CD4-positive, alpha-beta T cell treated with Interleukin-4 for 1 hour (primary cell): ENCODE results near the gene SWT1.
"Not testable (repeated sequence)": the region's sequence is repeated elsewhere in the genome, so short reads cannot be mapped to it uniquely, and the experiment has no call there.

Experiments
- DNase-seq, 2 donors: peaks; one replicate each; pipeline ENCODE4 v3.0.0-alpha.2; 2020 to 2022

SWT1 gene

DNA sequence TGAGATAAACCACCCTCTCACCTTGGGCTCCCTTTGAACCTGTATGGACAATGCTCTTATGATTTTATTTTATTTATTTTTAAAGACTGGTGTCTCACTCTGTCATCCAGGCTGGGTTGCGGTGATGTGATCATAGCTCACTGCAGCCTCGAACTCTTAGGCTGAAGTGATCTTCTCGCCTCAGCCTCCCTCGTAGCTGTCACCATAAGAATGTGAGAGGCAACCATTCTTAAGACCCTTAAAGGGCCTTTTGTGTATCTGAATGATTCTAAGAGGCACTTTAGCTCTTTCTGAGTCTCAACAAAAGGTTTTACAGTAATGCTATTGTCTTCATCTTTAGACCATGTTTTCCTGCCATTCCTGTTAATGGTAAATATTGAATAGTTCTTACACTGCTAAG, 93.1 kb downstream of the SWT1 start:
- DNase-seq: no peak

DNA sequence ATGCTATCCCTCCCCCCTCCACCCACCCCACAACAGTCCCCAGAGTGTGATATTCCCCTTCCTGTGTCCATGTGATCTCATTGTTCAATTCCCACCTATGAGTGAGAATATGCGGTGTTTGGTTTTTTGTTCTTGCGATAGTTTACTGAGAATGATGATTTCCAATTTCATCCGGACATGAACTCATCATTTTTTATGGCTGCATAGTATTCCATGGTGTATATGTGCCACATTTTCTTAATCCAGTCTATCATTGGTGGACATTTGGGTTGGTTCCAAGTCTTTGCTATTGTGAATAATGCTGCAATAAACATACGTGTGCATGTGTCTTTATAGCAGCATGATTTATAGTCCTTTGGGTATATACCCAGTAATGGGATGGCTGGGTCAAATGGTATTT, 95.0 kb downstream of the SWT1 start:
- DNase-seq: not testable (repeated sequence)

DNA sequence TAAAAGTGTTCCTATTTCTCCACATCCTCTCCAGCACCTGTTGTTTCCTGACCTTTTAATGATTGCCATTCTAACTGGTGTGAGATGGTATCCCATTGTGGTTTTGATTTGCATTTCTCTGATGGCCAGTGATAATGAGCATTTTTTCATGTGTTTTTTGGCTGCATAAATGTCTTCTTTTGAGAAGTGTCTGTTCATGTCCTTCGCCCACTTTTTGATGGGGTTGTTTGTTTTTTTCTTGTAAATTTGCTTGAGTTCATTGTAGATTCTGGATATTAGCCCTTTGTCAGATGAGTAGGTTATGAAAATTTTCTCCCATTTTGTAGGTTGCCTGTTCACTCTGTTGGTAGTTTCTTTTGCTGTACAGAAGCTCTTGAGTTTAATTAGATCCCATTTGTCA, 95.4 kb downstream of the SWT1 start:
- not testable (repeated sequence) for DNase-seq

DNA sequence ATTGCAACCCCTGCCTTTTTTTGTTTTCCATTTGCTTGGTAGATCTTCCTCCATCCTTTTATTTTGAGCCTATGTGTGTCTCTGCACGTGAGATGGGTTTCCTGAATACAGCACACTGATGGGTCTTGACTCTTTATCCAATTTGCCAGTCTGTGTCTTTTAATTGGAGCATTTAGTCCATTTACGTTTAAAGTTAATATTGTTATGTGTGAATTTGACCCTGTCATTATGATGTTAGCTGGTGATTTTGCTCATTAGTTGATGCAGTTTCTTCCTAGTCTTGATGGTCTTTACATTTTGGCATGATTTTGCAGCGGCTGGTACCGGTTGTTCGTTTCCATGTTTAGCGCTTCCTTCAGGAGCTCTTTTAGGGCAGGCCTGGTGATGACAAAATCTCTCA, 98.6 kb downstream of the SWT1 start:
- DNase-seq: not testable (repeated sequence)

DNA sequence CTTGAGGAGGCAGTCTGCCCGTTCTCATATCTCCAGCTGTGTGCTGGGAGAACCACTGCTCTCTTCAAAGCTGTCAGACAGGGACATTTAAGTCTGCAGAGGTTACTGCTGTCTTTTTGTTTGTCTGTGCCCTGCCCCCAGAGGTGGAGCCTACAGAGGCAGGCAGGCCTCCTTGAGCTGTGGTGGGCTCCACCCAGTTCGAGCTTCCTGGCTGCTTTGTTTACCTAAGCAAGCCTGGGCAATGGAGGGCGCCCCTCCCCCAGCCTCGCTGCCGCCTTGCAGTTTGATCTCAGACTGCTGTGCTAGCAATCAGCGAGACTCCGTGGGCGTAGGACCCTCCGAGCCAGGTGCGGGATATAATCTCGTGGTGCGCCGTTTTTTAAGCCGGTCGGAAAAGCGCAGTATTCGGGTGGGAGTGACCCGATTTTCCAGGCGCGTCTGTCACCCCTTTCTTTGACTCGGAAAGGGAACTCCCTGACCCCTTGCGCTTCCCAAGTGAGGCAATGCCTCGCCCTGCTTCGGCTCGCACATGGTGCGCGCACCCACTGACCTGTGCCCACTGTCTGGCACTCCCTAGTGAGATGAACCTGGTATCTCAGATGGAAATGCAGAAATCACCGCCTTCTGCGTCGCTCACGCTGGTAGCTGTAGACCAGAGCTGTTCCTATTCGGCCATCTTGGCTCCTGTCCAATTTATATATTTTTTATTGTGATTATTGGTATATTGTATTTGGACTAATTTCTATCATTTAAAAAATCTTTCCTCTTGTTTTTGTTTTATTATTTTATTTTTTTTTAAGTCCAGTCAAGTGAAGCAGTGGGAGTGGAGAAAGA, 100.4 kb downstream of the SWT1 start:
- not testable (repeated sequence) for DNase-seq

DNA sequence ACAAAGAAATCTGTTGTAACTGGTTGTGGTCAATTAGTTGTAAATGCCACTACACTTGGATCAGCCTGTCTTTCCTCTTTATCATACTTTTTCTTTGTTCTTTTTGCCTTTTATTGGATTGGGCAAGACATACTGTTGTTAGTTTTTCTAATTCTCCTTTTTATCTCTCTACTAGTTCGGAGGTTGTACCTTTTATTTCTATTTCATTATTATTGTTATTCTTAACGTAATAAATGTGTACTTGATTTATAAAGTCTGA, 100.9 kb downstream of the SWT1 start:
- DNase-seq: no peak

DNA sequence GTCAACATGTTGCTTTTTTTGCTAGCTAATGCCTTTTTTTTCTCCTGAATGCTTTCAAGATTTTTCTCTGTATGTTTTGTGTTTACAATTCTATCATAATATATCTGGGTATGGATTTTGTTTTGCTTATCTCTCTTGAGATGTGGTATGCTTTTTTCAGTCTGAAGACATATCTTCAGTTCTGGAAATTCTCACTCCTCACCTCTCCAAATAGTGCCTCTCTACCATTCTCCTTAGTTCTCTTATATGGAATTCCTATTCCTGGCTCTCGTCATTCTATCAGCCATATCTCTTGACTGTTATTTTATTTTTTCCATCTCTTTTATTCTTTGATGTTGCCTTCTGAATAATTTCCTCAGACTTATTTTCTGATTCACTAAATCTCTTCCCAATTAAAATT, 101.7 kb downstream of the SWT1 start:
- DNase-seq: no peak

DNA sequence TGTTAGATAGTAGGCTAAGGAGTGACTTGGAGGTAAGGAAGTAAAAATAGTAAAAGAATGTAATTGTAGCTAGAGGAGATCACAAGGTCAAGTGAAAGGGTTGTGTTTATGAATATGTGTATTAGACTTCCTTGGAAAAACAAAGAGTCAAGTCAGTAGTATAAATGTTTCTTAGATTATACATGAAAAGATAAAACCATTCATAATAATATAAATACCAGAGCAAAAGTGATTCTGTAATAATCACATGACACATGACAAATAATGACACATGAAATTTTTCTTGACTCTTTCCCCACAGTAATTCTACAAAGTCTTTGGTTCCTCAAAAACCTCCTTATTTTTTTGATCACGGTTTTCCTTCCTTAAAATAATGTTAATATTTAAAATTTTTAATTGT, 103.6 kb downstream of the SWT1 start:
- no peak for DNase-seq

DNA sequence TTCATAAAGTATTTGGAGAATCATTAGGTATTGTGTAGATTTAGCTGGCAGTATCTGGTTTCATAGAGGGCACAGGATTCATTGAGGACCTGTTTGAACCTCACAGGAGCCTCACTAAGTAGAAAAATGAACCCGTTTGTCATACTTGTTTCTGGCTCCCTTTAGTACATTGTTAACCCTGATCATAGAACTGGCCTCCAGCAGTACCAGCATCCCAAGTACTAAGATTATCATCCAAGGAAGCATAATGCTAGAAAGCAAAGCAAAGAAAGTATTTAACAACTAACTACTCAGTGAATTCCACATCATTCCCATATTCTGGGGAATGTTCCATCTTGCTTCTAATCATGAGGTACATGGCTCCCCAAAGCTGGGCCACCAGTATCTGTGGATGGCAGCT, 105.2 kb downstream of the SWT1 start:
- no peak for DNase-seq

DNA sequence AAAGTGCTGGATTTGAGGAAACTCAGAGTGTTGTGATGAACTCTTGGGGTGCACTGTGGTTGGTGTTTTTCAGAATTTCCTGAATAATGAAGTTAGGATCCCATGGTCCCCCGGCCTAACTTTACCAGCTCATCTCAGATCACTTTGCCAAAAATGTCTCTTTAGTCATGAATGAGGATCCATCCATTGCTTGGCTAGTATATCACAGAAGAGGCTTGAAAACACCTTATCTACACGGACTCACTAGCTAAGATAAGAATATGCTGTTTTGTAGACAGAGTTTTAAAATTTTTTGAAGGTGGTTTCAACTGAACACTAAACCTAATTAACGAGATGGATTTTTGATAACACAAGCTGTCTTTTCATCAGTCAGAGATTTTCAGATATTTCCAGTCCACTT, 106.3 kb downstream of the SWT1 start:
- no peak for DNase-seq

DNA sequence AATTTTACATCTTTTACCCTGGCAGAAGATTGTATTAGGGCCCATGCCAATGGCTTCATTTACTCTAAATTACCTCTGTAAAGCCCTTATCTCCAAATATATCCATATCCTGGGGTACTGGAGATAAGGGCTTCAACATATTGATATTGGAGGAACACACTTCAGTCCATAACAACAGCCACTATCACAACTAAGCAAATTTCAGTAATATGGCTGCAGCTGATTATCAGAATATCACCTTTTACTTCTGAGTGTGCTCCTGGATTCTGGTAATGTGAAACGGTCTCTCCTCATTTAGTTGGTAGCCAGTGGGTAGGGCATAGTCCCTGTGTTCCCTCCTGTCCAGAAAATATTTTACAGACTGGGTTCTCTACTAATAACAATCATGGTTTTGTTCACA, 106.8 kb downstream of the SWT1 start:
- no peak for DNase-seq

DNA sequence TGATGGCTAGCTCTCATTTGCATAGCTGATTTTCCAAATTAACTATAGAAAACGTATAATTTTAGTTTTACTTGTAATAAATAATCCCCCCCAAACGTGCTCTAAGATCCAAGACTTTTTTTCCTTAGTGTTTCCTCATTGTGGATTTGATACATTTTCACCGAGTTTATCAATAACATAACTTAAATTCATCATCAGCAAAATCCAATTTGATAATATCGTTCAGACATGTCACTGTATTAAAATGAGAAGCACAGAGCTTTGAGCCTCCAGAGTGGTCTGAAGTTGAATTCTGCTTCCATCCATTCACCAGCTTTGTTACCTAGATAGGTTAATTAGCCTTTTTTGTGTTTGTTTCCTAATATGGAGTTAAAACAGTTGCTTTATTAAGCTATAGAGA, 108.3 kb downstream of the SWT1 start:
- no peak for DNase-seq

DNA sequence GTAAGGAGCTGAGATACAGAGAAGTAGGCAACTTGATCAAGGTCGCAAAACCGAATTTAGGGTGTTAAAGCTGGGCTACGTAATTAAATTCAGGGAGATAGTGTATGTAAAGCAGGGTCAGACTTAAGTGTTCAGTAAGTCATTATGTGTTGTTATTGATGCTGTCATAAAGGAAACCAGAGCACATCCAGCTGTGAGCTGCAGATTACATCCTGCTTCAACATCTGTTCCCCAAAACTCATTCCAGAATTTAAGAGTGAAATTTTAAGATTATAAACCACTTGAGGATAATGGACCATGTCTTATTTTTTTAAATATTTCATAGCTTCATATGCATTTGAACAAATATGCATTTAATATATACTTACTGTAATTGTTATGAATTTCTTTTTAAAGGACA, 110.3 kb downstream of the SWT1 start:
- DNase-seq: no peak

DNA sequence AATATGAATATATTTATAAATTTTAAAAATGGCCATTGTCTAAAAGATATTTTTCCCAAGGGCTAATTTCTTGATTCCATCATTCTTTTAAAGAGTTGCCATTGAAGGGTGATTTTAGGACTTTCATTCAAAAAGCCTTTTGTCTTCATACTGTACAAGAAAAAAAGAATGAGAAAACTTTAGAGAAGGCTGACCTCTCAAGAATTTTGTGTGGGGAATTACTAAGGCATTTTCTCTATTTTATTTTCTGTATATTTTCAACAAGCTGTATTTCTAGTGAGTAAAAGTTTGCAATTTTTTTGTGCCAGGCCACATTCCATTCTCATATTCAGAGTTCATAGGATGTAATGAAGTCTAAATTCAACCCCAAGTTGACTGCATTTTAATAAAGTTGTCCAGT, 110.7 kb downstream of the SWT1 start:
- DNase-seq: no peak

DNA sequence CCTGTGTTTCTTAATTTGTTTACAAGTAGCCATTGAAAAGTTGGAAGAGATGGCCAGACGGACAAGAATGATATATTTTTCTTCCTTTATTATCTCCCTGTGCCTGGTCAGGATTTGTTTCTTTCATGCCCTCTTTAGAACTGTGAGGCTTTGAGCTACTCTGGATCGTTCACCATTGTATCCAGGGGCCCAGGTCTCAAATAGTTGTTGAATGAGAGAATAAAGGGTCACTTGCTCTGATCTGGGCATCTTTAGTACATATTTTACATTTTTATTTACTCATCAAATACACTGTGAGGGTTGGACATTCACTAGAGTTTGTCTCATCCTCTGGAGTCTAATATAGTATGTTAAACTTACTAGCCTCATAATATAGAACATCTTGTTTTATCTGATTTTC, 111.4 kb downstream of the SWT1 start:
- DNase-seq: no peak

DNA sequence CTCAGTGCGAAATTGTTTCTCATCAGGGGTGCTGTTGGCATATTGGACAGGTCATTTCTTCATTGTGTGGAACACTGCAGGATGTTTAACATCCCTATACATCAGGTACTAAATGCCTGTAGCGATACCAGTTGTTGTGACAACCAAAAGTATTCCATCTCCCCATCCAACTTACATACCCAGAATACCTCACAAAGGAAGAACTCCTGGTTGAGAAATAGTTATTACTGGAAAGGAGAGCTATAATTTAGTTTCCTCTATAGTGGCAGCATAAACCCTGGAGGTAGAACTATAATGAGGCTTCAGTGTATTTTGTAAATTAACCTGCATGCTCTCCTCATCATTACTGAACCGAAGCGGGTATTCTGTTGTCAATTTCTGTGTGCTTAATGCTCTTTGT, 115.0 kb downstream of the SWT1 start:
- no peak for DNase-seq

DNA sequence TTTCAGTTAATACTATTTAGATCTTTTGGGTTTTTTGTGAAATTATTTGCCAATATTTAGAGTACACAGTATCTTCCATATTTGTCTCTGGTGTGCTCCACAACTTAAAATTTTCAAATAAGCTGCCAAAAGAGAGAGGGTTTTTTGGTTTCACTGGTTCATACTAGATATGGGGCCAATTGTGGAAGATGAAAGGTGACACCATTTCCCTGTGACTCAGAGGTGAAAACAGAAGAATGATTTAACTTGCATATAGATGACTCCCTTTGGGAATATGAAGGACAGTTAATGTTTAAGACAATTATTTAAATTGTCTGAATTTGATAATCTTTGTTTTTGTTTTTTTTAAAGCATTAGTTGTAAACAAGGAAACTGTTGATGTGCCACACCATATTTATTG, 122.6 kb downstream of the SWT1 start:
- DNase-seq: no peak

DNA sequence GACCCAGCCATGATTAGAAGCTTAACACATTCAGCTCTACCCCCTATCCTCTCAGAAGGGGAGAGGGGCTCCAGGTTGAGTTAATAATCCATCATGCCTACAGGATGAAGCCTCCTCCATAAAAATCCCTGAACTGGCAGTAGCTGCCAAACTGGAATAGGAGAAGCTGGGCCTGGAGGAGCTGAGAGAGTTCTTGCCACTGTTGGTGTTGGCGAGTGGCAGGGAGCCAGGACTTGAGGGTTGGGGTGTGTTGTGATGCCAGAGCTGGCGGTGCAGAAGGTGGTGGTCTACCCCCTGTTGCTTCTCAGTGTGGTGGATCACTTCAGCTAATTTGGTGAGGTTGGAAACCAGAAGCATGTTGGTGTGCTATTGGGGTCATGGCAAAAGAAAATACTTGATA, 123.6 kb downstream of the SWT1 start:
- DNase-seq: no peak

DNA sequence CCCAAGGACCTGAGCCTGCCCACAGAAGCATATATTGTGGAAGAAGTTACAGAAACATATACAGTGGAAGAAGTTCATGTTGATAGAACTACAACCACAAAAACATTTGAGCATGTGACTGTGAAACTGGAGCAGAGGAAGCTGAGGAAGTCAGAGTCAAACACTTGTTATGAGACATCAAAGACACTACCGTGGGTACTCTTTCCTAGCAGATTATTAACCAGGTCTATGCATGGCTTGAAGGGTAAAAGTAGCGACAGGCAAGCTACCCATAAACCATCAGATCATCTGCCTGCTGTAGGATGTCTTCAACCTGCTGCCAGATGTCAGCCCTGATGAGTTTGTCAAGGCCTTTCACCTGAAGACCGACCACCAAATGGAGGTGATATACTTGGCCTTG, 124.3 kb downstream of the SWT1 start:
- peak; percentile 13 to 66 for DNase-seq

DNA sequence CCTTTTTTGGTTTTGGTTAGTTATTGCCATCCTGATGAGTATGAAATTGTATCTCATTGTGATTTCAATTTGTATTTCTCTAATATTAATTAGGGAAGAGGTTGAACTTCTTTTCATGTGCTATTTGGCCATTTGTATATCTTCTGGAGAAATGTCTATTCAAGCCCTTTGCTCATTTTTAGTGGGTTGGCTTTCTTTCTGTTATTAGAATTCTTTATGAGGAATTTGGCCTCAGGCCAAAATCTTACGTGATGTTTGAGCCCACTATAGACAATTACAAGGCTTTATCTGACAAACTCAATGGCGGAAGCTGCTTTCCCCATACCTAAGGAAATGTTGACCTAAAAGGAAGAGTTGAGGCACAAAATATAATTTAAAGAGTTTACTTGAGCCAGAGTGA, 127.1 kb downstream of the SWT1 start:
- DNase-seq: no peak

DNA sequence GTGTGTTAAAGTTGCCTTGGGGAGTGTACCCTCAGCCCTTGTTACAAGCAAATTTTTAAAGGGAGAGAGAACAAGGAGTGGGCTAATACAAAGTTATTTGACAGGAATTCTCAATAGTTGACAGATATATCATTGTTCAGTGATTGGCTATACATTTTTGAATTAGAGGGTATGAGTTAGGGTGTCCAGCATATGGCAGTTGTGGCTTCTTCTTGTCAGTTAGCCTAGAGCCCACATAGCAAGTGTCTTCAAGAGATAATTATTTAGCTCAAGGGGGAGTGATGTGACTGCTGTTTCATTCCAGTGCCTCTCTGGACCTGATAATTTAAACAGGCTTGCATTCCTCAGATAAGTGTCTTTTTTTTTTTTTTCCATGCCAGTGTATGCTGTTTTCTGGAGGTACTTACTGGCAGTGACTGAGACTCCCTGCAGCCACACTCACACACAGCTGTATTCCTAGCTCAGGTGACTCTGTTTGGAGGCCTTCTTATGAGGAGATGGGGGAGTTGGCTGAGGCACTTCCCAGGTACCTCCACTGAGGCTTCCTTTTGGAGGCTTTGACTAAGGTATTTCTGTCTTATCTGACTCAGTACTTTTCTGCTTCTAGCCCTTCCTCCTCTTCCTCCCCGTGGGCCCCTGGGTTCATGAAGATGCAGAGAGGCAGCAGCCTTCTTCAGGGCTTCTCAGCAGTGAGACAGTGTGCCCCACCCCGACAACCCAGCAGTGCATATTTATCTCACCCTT, 127.7 kb downstream of the SWT1 start:
- DNase-seq: no peak

DNA sequence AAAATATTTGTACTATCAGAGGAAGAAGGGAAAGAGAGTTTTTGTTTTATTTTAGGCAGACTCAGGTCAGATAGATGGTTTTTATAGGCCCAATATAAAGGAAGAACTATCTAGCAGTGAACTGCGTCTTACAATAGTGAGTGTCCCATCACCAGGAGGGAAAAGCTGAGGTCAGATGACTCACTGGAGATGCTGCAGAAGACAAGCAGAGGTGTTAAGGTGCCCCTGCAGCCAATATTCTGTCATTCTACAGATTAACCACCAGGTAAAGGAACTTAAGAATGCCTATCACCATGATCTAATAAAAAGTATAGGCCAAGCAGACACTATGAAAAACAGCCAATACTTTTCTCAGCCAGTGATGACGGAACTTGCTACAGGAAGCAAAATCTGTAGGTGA, 130.5 kb downstream of the SWT1 start:
- no peak for DNase-seq

DNA sequence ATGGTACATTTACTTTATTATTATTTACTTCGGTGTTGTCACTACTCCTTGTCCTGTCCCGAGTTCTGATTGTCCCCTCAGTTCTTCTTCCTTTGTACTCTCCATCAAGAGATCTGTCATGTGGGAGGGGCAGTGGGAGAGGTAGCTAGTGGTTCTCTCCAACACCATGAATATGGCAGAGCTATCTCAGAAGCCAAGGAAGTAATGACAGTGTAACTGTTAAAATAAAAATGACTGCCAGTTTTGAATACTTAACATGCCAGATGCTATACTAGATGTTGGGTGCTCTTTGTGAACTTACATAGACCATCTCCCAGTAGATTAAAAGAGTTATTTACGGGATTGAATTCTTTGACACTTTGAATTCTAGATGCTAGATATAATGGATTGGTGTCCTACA, 131.5 kb downstream of the SWT1 start:
- no peak for DNase-seq

DNA sequence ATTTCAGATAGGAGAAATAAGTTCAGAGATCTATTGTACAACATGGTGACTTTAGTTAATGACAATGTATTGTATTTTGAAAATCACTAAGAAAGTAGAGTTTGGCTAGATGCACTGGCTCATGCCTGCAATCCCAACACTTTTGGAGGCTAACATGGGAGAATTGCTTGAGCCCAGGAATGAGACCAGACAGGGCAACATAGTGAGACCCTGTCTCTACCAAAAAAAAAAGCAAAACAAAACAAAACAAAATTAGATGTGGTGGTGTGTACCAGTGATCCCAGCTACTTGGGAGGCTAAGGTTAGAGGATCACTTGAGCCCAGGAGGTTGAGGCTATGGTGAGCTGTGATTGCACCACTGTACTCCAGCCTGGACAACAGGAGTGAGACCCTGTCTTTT, 132.9 kb downstream of the SWT1 start:
- no peak for DNase-seq

DNA sequence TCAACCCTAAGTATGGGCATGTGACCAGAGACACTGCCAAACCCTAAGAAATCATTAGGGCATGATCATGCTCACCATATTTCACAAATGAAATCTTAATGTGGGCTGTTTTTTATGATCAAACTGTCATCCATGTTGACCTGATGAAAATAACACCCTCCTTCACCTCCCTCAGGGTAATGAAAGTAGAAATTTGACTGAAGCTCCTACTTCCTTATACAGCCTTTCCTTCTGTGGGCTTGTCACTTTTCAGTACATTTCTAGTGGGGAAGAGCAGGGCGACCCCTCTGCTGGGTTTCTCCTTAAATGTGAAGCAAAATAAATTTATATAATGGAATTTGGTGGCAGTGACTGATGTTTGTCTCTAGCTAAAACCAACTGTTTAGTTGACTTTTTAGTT, 134.2 kb downstream of the SWT1 start:
- no peak for DNase-seq
